Esophagus squamous epithelium (tissue), 4 donors: Measurements from ENCODE around the gene SPSB3.

Experiments
- CTCF ChIP-seq, 6 experiments: fragments of 450-650 bp in 4 of 6; fragments of 200-600 bp in 2 of 6; sonication (generic) in 2 of 6; IDR thresholded peaks; one replicate each; pipeline ENCODE4 v1.5.1; 2016 to 2019; ENCODE audit warnings: antibody characterized with exemption in 6 of 6, mild to moderate bottlenecking in 4 of 6, moderate library complexity in 4 of 6
- POLR2A ChIP-seq, 4 donors: fragments of 450-650 bp; IDR thresholded peaks; one replicate each; pipeline ENCODE4 v1.6.1; 2017; ENCODE audit warnings: antibody characterized with exemption in 4 of 4, mild to moderate bottlenecking in 4 of 4, moderate library complexity in 3 of 4

- TF ChIP-seq CTCF (IDR thresholded peaks at IDR 0.05) (no peak), POLR2A (IDR thresholded peaks at IDR 0.05) (no peak)
Observed at GRCh38 chr16:1815461-1815860, 33.1 kb upstream of the SPSB3 start.
